ENCODE results near the gene GSTO2.
A peak's percentile ranks its signal among the peaks of the same experiment; 100 is the strongest.

Gene GSTO2

DNA sequence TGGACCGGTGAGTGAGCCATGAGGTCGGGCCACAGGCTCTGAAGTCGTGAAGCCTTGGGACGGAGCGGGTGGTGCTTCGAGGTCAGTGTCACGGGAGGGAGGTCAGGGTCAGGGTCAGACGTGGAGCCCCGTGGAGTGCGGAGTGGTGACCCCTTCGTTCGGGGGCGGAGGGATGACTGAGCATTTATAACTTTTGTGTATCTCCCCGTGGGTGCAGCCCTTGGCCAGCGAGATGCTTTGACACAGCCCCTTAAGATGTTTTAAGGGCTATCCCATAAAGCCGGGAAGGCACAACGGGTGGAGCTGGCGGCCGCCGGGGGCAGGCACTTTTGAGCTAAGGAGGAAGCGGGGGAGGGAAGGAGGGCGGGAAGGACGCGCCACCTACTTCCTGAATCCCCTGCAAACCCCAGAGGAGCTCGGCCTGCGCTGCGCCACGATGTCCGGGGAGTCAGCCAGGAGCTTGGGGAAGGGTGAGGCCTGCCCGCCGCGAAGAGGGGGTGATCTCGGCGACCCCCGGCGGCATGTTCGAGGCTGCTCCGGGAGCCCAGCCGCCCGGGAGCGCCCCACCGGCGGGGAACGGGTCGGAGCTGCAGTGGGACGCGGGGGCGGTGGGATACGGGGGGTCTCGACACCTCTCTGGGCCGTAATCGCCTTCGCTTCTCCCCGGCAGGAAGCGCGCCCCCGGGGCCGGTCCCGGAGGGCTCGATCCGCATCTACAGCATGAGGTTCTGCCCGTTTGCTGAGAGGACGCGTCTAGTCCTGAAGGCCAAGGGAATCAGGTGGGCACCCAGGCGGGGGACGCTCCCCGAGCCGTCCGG is 14.3 kb upstream of the GSTO2 start, which contains the start of gene GSTO1:
TSS of gene GSTO1 (plus strand) at position 400 of the 818 bp plus-strand sequence. CDS start at position 437, 37 bp downstream.
- DNase-seq, result peak; percentile 84

DNA sequence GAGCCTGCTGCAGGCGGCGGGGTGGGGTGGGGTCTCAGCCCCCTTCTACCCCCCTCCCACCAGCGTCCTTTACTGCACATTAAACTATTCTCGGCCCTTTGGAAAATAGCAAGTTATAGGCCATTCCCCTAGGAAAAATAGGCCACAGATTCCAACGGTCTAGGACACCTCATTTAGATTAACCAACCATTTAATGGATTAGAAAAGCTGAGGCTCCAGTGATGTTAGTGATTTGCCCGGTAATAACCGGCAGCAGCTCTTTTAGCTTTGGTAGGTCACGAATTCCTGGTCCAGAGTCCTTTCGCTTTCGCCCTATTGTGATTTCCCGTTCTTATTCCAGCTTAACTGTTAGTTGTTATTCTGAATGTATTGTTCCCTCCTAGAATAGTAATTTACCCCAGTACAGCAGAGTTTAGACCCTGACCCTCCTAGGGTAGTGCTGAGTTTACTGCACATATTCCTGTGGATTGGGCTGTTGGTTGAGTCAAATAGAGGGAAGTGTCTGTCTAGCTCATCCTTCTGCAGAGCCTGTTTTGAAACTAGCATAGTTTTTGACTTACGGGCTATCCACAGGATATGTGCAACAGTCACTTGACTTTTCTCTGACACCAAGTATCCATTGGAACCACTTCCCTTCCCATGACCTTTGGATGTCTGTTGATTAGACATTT is 13.5 kb upstream of the GSTO2 start:
- DNase-seq, result no peak

DNA sequence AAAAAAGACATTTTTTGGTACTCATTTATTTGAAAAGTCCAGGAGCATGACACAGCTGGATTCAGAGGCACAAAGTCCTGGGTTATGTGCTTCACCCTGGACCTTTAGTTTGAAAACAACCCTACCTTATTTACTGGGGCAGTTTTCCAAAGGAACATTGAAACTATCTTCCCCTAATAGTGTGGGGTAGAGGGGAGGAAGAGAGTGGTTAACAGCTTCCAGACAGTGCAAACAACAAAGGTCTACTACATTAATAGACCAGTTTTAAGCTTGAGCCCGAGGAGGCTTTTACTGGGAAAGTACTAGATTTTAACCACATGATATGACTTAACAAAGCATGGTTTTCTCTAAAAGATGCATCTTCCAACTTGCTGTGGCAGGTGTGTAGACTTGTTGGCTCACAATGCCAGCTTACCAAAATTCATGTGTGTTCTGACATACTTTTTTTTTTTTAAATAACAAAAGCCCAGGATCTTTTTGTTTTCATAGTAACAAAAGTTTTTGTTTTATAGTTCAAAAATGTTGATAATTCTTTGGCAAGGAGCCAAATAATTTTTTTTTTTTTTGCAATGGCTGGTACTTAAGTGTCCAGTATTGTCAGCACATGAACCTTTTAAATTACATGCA is 12.5 kb upstream of the GSTO2 start:
- DNase-seq, result no peak

DNA sequence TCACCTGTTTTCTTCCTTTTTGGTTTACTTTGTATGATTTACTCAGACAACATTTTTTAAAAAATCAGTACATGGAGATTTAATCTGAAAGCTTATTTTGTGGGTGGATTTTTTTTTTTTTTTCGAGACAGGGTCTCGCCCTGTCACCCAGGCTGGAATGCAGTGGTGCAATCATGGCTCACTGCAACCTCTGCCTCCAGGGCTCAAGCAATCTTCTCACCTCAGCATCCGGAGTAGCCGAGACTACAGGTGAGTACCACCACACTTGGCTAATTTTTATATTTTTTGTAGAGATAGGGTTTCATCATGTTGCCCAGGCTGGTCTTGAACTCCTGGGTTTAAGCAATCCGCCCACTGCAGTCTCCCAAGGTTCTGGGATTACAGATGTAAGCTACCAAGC is 11.7 kb upstream of the GSTO2 start:
- DNase-seq, result no peak

DNA sequence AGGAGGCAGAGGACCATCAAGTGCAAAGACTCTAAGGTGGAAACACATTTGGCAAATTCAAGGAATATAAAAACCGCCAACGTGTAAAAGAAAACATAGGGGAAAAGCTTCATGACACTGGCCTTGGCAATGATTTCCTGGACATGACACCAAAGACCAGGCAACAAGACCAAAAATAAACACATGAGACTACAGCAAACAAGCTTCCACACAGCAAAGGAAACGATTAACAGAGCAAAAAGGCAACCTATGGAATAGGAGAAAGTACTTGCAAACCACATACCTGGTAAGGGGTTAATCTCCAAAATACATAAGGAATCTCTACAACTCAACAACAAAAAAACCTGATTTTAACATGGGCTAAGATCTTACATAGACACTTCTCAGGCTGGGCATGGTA is 10.8 kb upstream of the GSTO2 start:
- no peak for DNase-seq

DNA sequence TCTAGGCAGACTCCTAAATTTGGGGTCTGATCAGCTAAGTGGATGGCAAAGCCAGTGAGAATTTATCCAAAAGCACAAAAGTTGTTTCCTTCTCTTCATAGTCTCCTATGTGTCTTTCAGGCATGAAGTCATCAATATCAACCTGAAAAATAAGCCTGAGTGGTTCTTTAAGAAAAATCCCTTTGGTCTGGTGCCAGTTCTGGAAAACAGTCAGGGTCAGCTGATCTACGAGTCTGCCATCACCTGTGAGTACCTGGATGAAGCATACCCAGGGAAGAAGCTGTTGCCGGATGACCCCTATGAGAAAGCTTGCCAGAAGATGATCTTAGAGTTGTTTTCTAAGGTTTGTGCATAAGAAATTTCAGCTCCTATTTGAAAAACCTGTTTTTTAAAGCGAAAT is 9.5 kb upstream of the GSTO2 start:
- no peak for DNase-seq

DNA sequence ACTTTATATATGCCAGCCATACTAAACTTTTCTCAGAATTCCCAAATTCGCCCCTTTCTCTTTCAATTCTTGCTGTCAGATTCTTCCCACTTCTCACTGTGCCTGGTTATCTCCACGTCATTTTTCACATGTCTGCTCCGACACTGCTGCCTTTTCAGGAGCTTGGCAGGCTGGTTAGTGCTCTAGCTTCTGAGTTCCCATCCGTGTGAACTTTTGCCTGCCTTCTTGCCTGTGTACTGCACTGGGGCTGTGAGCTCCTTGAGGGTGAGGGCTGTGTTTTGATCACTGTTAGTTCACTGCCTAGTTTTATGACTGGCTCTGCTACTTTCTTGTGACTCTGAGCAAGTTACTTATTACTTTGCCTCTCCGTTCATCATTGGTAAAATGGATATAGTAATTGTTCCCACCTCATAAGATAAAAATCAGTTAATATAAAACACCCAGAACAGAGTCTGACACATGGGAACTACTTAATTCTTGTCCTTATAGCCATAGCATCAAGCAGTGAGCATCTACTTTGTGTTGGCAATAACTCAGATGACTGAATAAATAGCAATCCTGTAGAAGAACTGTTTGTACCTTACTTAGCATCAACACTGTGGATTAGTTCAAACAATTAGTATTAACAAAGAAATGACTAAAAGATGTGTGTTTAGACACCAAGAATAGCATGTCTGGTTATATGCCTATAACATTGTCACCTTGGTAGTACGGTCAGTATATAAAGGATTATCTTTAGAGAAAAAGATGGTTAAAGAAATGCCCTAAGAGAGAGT is 8.8 kb upstream of the GSTO2 start:
- DNase-seq, result no peak

DNA sequence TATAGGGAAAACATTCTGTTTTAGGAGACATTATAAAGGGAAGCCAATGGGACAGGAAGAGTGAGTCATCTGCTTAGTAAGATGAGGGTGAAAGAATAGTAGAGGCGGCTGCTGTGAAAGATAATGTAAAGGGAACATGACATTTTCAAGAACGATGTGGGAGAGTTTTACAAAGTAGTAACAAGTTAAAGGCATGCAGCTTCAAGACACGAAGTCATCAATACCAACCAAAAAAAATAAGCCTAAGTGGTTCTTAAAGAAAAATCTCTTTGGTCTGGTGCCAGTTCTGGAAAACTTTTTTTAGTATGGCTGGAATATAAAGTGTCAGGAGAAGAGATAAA is 8.2 kb upstream of the GSTO2 start:
- no peak for DNase-seq

DNA sequence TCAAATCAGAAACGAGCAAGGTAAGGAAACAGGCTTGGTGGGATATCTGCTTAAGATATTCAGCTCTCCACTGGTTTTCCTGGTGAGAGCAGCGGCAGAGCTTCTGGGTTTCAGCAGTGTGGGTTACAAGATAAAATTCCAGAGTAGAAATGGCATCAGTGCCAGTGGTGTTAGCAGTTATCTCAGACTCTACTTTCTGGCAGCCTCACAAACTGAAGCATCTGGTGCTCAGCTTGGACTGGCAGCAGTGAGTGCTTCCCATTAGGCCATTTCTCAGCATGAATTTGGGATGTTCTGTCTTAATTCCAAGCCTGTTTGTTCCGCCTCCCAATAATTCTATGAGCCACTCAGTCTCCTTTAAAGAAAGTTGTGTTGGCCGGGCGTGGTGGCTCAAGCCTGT is 6.9 kb upstream of the GSTO2 start:
- no peak for DNase-seq

DNA sequence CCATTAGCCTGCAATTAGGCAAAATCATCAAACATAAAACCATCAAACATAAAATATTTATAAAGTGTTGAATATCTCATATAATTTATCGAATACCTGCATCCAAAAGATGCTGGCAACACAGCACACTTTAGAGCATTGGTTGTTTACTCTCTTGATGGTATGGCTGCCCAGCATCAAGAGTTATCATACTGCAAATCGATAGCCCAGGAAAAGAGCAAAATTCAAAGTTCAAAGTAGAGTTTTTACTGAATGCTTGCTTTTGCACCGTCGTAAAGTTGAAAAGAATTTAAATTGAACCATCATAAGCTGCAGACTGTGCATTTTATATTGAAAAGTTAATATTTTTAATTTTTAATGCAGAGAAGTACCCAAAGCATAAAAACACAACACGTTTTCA is 4.2 kb upstream of the GSTO2 start:
- DNase-seq, result no peak

DNA sequence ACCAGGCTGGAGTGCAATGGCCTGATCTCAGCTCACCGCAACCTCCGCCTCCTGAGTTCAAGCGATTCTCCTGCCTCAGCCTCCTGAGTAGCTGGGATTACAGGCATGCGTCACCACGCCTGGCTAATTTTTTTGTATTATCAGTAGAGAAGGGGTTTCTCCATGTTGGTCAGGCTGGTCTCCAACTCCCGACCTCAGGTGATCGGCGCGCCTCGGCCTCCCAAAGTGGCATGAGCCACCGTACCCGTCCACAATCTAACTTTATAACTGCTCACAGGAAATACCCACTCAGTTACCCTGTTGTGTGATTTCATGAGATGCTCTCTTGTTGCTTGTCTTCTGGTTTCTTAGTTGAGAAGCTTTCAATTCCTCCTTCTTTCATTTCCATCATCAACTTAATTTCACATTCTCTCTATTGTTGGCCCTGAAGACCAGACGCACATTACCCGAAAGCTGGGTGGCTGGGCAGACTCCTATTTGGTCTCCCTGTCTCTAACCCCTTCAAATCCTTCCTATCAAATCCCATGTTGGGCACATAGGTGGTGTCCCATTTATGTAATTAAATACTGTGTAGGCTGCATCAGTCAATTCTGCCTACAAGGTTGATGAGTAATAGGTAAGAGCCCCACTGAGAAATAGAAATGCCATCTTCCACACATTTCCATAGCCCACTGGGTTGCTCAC is 1.1 kb upstream of the GSTO2 start:
- peak; percentile 74 for DNase-seq

DNA sequence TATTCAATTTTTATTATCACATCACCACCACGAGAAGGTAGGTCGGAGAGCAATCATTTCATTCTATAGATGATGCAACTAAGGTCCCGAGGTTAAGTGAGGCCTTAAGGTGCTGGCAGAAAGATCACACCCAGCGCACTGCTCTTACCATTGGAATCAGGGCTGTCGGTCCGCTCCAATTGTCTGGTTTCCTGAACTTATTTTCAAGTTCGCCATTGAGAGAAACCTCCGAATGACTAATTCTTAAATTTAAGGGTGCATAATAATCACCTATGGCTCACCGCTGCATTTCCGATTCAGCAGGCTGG is 625 bp upstream of the GSTO2 start:
- no peak for DNase-seq

DNA sequence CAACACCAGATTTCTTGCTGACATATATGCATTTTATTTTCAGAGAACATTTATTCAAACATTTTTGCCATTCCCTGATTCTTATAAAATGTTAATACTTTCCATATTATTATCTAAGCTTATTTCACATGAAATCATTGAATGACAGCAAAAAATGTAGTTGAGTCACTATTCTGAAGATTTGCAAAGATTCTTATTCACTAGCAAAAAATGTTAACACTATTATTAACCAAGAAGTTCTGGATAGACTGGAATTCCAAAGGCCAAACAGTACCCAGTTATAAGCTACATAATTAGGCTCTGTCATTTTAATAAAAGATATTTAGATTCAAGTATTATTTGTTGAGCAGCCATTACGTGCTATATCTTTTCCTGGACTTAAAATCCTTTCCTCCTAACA is 4.3 kb downstream of the GSTO2 start:
- no peak for DNase-seq

DNA sequence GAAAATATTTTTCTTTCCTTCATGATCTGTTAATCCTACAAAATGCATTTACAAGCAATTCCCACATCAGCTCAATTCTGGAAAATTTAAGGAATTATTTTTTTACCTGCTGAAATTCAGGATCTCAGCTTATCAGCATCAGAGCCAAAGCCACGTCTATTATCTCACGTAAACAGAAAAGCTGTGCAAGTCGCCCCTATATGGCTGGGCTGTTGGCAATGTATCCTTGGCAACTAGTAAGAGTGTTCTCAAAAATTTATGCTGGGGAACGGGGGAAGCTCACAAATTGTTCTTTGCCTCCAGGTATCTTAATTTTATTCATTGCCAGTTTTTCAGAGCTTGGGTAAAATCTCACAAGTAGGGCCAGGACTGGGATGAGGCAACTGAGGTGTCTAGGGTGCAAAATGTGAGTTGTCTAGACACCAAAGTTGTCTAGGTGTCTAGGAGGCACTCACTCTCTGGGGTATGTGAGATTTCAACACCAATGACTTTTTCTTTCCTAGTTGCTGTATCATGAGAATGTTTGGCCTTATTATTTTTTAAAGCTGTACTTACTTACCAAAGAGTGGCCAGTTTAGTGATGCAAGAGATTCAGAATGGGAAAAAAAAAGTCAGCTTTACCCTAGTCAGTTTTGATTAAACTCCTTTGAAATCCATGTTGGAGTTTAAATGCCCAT is 5.1 kb downstream of the GSTO2 start:
- DNase-seq, result no peak

DNA sequence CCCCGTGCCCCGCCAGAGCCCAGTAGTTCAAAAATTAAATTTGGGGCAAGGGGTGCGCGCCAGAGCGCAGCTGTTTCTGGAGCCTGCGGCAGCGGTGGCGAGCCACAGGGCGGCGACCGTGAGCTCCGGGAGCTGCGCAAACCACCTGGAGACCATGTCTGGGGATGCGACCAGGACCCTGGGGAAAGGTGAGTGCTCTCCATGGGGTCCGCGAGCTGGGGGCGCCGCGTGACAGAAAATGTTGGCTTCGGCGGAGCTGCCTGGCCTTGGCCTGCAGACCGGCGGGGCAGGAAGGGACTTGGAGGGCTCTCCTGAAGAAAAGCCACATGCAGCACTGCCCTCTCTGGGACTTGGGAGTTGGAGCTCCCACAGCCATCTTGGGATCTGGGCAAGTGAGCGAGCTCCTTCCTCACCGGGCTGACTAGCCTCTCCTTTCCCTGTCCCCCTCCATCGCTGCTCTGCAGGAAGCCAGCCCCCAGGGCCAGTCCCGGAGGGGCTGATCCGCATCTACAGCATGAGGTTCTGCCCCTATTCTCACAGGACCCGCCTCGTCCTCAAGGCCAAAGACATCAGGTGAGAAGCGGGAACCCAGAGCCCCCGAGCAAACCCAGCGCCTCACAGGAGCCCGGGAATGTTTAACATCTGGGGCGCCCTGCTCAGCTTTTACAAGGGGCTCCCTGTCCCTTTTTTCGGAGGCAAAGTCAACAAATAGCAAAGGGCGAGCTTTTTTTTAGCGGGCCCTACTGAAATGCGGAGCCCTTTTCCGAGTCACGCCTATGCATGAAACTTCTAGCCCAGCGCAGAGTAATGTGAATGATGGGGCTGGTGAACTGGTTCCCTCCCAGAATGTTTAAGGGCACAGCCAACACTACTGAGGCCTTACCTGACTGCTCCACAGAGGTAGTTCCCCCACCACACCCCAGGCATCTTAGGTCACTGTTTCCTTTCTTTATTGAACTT is 6.1 kb downstream of the GSTO2 start:
- DNase-seq, result peak; percentile 78

DNA sequence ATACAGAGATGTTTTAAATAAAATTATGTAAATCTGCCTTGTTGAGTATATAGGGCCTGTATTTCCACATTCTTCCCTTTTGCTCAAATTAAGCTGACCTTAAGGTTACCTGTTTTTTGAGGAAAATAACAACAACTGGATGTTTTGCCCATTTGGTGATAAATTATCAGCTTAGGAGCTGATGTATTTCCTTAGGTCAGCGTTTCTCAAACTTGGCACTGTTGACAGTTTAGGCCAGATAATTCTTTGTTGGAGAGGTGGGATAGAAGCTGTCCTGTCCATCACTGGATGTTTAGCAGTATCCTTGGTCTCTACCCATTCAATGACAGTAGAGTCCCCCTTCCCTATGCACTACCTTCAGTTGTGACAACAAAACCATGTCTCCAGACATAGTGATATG is 7.2 kb downstream of the GSTO2 start:
- no peak for DNase-seq

DNA sequence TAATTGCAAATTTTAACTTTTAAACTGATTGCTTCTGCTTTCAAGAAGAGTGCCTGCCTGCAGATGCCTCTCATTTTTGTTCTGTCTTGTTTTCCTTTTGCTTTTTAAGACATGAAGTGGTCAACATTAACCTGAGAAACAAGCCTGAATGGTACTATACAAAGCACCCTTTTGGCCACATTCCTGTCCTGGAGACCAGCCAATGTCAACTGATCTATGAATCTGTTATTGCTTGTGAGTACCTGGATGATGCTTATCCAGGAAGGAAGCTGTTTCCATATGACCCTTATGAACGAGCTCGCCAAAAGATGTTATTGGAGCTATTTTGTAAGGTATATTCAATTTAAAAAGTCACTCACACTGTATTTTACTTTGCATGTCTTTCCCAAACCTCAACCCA is 8.8 kb downstream of the GSTO2 start:
- no peak for DNase-seq

DNA sequence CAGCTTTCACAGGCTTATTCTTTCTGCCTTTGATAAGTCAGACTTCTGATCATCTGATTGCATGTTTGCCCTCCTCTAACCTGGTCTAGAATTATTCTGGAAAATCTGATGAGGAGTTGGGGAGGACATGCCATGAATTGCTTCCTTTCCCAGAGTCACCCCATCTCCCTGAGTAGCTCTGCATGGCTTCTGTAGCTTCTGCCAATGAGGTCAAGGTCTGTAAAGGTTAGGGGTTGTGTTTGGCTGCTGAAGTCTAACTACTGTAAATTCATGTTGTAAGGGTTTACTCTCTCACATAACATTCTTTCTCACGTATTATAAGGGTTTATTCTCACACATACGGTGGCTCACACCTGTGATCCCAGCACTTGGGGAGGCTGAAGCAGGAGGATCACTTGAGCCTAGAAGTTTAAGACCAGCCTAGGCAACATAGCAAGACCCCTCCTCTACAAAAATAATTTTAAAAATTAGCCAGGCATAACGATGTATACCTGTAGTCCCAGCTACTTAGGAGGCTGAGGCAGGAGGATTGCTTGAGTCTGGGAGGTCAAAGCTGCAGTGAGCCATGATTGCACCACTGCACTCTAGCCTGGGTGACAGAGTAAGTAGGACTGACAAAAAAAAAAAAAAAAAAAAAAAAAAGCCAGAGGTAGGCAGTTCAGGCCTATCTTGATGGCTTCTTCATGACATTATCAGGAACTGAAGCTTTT is 10.7 kb downstream of the GSTO2 start:
- no peak for DNase-seq

DNA sequence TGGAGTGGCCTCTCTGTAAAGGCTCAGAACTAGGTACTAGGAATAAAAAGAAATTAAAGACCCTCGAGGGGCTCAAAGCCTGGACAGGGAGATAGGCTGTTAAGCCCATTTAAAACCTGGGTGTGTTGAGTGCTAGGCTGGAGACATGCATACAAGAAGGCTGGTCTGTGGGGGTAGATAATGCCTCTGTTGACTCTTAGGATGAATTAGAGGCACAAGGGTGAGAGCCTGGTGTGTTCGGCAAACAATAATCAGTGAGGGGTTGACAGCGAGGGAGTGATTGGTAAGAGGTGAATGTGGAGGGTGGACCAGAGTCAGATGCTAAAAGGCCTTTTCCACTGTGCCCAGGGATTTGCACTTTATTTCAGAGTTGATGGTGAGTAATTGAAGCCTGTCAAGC is 12.7 kb downstream of the GSTO2 start:
- DNase-seq, result no peak

DNA sequence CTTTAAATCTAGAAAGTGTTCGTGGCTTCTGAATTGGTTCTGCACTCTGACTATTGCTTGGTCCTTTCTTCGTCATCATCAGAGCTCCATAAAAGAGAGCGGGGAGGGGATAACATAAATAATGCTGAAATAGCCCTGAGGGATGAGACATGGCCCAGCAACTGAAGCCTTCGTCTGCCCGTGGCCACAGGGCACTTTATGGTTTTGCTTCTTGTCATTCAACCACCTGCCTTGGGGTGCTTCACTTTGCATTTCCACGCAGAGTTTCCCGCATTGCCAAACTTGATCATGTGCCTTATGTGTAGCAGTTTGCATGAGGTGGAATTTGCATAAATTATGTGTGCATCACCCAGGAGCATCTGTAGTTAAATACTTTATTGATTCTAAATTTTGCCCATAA is 15.9 kb downstream of the GSTO2 start:
- no peak for DNase-seq

DNA sequence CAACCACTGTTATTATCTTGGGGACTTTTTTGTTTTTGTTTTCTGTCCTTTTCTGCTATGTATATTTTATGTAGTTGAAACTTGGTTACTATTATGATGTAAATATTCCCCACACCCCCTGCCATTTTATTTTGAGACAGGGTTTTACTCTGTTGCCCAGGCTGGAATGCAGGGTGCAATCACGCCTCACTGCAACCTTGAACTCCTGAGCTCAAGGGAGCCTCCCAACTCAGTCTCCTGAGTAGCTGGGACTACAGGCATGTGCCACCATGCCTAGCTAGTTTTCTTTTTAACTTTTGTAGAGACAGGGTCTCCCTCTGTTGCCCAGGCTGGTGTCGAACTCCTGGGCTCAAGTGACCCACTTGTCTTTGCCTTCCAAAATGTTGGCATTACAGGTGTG is 18.0 kb downstream of the GSTO2 start:
- DNase-seq, result no peak

Measured in activated effector memory CD4-positive, alpha-beta T cell treated with anti-CD3 and anti-CD28 coated beads, Interleukin-2, amount 50 U/mL, for 16 hours (primary cell).